ENCODE data around the gene SLC24A4. TPM values are rescaled to one million over a fixed set of nuclear protein-coding genes. Genes with fewer than 3 reads are reported as not detected.

SLC24A4 gene
- total RNA-seq, 1 donor from 2014 or later: 0.34 TPM

- no peak for TF ChIP-seq CTCF (IDR thresholded peaks at IDR 0.05; ENCODE audit: partially characterized antibody, unreplicated experiment)
- H3K27me3 Mint-ChIP-seq (ENCODE audit: unreplicated experiment): peaks cover 23% of the 10 kb centered on the region
- no peaks in the 10 kb centered on the region for H3K4me1 Mint-ChIP-seq (ENCODE audit: low read depth, unreplicated experiment)
- no peaks in the 10 kb centered on the region for H3K36me3 Mint-ChIP-seq (ENCODE audit: unreplicated experiment)
- DNase-seq: no peak
- no peak overlapping the region for H3K27ac Mint-ChIP-seq (ENCODE audit: unreplicated experiment)
- H3K4me3 Mint-ChIP-seq (ENCODE audit: unreplicated experiment): peak overlapping the region; percentile 79
- peaks cover 10% of the 10 kb centered on the region for H3K9me3 Mint-ChIP-seq (ENCODE audit: unreplicated experiment)
Observed at GRCh38 chr14:92322516-92322915, 449 bp upstream of the SLC24A4 start.

GRCh38 chr14:92323916-92324818 is 1.2 kb downstream of the SLC24A4 start:
- TF ChIP-seq CTCF (IDR thresholded peaks at IDR 0.05; ENCODE audit: partially characterized antibody, unreplicated experiment): no peak
- Mint-ChIP-seq H3K4me3 (ENCODE audit: unreplicated experiment) (peak overlapping the region; percentile 78), H3K27ac (ENCODE audit: unreplicated experiment) (no peak overlapping the region), H3K9me3 (ENCODE audit: unreplicated experiment) (peaks cover 12% of the 10 kb centered on the region), H3K4me1 (ENCODE audit: low read depth, unreplicated experiment) (no peaks in the 10 kb centered on the region), H3K27me3 (ENCODE audit: unreplicated experiment) (peaks cover 19% of the 10 kb centered on the region), H3K36me3 (ENCODE audit: unreplicated experiment) (no peaks in the 10 kb centered on the region)
- DNase-seq: no peak

GRCh38 chr14:92325835-92326234 is 2.9 kb downstream of the SLC24A4 start:
- TF ChIP-seq CTCF (IDR thresholded peaks at IDR 0.05; ENCODE audit: partially characterized antibody, unreplicated experiment): no peak
- Mint-ChIP-seq H3K4me1 (ENCODE audit: low read depth, unreplicated experiment) (no peaks in the 10 kb centered on the region), H3K9me3 (ENCODE audit: unreplicated experiment) (peaks cover 6% of the 10 kb centered on the region), H3K27ac (ENCODE audit: unreplicated experiment) (no peak overlapping the region), H3K4me3 (ENCODE audit: unreplicated experiment) (no peak overlapping the region), H3K36me3 (ENCODE audit: unreplicated experiment) (no peaks in the 10 kb centered on the region), H3K27me3 (ENCODE audit: unreplicated experiment) (peaks cover 15% of the 10 kb centered on the region)
- DNase-seq: no peak

GRCh38 chr14:92328664-92329255 is 5.8 kb downstream of the SLC24A4 start:
- H3K36me3 Mint-ChIP-seq (ENCODE audit: unreplicated experiment): no peaks in the 10 kb centered on the region
- no peak overlapping the region for H3K27ac Mint-ChIP-seq (ENCODE audit: unreplicated experiment)
- peaks cover 2% of the 10 kb centered on the region for H3K9me3 Mint-ChIP-seq (ENCODE audit: unreplicated experiment)
- TF ChIP-seq CTCF (IDR thresholded peaks at IDR 0.05; ENCODE audit: partially characterized antibody, unreplicated experiment): no peak
- DNase-seq: no peak
- no peak overlapping the region for H3K4me3 Mint-ChIP-seq (ENCODE audit: unreplicated experiment)
- H3K4me1 Mint-ChIP-seq (ENCODE audit: low read depth, unreplicated experiment): no peaks in the 10 kb centered on the region
- peaks cover 2% of the 10 kb centered on the region for H3K27me3 Mint-ChIP-seq (ENCODE audit: unreplicated experiment)

GRCh38 chr14:92334050-92334449 is 11.1 kb downstream of the SLC24A4 start:
- TF ChIP-seq CTCF (IDR thresholded peaks at IDR 0.05; ENCODE audit: partially characterized antibody, unreplicated experiment): no peak
- Mint-ChIP-seq H3K27me3 (ENCODE audit: unreplicated experiment) (peaks cover 2% of the 10 kb centered on the region), H3K4me3 (ENCODE audit: unreplicated experiment) (no peak overlapping the region), H3K4me1 (ENCODE audit: low read depth, unreplicated experiment) (no peaks in the 10 kb centered on the region), H3K27ac (ENCODE audit: unreplicated experiment) (no peak overlapping the region), H3K9me3 (ENCODE audit: unreplicated experiment) (no peaks in the 10 kb centered on the region), H3K36me3 (ENCODE audit: unreplicated experiment) (no peaks in the 10 kb centered on the region)
- no peak for DNase-seq

Data from glutamatergic neuron (in vitro differentiated cells).